GM10266 (cell line): ENCODE data around the gene PPFIBP1.
A peak's percentile ranks its signal among the peaks of the same experiment; 100 is the strongest.
"Not testable (repeated sequence)": the region's sequence is repeated elsewhere in the genome, so short reads cannot be mapped to it uniquely, and the experiment has no call there.

Experiments
- DNase-seq: peaks from one replicate; pipeline ENCODE4 v3.0.0; 2012; ENCODE audit errors: extremely low spot score
- TF ChIP-seq, protein P1 (sequence below): IDR thresholded peaks from 2 replicates; pipeline ENCODE4 v1.5.1; 2012; ENCODE audit warnings: mild to moderate bottlenecking, low read depth; ENCODE audit not compliant: control insufficient read depth, insufficient read depth; ENCODE audit errors: missing control alignments

PPFIBP1 gene

DNA sequence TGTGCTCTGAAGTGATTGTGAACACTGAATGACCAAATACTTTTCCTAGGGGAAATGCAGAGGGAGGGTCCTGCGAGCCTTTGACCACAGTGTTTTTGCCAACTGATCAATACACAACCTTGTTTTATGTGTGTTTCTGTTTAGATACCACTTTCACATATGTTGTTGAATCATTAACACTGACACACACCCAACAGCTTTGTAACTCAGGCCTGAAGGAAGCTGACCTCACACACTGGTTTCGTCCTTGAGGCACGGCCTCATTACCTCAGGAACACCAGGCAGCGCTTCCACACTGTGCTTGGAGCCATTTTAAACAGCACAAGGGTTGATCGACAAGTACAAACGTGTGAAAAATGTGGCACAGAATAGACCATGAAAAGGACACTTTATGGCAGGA is 60.0 kb downstream of the PPFIBP1 start:
- DNase-seq: no peak
- TF ChIP-seq, protein P1, sequence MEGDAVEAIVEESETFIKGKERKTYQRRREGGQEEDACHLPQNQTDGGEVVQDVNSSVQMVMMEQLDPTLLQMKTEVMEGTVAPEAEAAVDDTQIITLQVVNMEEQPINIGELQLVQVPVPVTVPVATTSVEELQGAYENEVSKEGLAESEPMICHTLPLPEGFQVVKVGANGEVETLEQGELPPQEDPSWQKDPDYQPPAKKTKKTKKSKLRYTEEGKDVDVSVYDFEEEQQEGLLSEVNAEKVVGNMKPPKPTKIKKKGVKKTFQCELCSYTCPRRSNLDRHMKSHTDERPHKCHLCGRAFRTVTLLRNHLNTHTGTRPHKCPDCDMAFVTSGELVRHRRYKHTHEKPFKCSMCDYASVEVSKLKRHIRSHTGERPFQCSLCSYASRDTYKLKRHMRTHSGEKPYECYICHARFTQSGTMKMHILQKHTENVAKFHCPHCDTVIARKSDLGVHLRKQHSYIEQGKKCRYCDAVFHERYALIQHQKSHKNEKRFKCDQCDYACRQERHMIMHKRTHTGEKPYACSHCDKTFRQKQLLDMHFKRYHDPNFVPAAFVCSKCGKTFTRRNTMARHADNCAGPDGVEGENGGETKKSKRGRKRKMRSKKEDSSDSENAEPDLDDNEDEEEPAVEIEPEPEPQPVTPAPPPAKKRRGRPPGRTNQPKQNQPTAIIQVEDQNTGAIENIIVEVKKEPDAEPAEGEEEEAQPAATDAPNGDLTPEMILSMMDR: no peak

DNA sequence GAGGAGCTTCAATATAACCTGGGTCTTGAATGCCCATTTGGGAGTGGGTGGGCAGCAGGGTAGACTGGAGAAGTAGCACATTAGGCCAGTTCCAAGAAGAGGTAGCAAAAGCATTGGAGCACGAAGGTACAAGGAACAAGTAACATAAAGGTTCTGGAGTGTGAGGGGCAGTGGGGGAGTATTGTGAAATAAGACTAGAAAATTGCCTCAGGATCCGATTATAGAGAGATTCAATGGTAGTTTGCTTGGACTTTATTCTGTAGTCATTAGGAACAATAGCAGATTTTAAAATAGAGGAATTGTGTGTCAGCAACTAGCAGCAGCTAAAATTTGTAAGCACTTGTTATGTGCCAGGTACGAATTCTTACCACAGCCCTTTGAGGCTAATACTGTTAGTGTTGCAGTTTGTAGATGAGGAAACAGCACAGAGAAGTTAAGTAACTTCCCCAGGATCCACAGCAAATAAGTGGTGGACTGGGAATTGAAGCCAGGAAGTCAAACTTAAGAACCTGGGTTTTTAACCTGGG is 61.8 kb downstream of the PPFIBP1 start:
- no peak for DNase-seq
- TF ChIP-seq, protein P1: no peak

DNA sequence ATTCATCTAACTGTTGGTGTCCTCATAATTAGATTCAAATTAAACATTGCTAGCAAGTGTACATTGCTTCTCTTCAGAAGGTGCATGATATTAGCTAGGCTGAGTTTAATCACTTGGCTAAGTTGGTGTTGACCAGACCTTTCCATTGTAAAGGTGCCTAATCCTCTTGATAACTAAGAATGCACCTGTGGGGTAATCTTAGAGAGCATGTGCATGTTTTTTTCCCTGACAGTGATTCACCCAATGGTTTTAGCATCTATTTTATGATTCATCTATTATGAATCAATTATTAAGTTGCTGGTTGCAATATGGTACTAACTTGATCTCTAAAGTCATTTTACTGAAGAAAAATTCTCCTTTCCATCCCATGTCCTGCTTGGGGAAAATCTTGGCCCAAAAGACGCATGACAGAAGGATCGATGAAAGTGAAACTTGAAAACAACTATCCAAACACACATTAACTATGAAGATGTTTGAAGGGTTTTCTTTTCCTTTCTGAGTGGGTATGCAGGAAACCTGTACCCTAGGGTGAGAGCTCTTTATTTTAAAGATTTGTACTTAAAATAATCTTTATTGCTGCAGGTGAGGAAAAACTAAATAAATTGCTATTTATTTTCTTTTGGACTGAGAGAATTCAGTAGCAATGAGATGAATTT is 64.2 kb downstream of the PPFIBP1 start:
- DNase-seq: not testable (repeated sequence)

DNA sequence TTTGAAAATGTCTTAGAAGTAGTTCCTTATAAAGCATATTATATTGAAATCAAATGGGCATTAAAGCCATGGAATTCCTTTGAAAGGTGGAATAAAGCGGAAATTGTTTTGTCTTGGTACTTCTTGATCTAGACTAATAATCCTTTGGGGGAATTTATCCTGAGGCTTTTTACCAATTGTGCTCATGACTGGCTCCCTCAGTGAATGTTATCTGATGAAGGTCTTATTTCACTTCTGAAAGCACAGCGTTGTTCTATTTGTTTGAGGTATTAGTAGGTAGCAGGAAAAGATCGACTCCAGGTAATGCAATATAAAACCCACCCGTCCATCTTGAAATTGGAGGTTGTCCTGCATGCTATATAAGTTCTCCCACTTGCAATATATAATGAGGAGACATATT is 64.8 kb downstream of the PPFIBP1 start:
- TF ChIP-seq, protein P1: no peak
- DNase-seq: no peak

DNA sequence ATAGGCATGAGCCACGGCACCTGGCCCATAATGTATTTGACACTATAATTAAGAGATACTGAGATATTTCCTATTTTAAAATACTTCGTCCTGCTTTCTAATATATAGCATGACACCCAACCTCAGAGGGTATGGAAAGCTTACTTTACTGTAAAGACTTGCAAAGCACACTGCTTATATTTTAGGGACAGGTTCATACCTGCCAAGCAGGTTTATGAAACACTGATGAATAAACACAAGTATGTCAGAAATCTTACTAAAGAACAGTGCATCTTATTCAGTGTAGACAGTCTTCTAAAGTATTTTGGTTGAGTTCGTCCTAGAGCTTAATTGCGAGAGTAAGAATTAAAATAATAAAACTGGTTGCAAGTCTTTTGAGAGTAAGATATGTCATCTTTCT is 65.4 kb downstream of the PPFIBP1 start:
- TF ChIP-seq, protein P1: no peak
- DNase-seq: no peak

DNA sequence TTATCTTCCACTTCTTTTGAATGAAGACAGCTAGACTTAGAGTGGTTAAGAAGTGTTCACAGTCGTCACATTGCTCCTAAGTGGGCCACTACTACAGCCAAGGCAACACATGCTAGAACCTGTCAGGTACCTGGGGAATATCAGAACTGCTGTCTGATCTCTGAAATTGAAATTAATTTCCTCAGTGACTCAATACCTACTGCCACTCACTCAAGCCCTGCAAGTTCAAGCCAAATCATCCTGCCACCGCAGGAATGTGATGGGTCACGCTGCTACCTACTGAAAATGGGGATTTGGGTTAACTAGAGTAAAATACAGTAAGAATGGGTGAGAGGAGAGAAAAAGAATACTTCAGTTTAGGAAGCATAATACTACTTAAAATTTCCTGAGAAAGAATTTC is 67.7 kb downstream of the PPFIBP1 start:
- not testable (repeated sequence) for DNase-seq

DNA sequence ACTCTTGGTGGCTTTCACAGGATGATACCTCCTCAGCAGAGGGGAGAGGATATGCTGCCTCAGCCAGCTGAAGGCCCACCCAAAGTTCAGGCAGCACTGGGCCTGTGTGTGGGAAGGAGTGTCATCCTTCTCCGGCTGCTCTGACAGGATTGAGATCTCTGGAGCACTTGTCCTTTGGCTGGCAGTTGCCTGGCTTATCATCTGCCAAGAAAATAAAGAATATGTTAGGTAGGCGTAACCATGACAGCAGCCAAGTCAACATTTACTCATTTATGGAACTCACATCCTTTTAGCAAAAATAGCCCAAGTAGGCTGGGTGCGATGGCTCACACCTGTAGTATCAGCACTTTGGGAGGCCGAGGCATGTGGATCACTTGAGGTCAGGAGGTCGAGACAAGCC is 68.5 kb downstream of the PPFIBP1 start:
- DNase-seq: peak; percentile 20
- TF ChIP-seq, protein P1: no peak

DNA sequence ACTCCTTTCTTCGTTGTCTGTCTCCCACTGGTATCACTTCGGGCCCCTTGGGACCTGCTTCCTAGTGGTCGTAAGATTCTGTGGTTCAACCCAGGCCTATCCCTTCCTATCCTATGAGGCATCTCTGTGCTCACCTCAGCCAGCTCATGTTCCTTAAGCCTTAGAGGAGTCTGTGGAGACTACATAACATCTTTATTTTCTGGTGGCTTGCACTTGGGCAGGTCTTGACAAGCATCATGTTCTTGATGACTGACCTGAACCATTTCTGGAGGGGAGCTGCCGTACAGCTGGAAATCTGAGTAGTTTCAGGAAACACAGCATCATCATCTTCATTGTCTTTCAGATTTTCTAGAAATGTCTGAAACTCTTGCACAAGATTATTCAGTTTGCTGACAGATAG is 69.3 kb downstream of the PPFIBP1 start:
- TF ChIP-seq, protein P1: no peak
- DNase-seq: no peak
